HUES48 (cell line): ENCODE results near the gene ZNF462.

ENCODE experiments used
- H3K27ac ChIP-seq: one replicate; pipeline ENCODE4 v1.7.0; 2013; ENCODE audit warnings: low read depth, low read length, inconsistent platforms
- H3K27me3 ChIP-seq: 2 replicates; pipeline ENCODE4 v1.6.1; 2013; ENCODE audit warnings: mild to moderate bottlenecking, low read length; ENCODE audit not compliant: control insufficient read depth, insufficient read depth
- H3K36me3 ChIP-seq: 2 replicates; pipeline ENCODE4 v1.6.1; 2013; ENCODE audit warnings: low read length; ENCODE audit not compliant: control insufficient read depth, insufficient read depth
- H3K4me1 ChIP-seq: 2 replicates; pipeline ENCODE4 v1.6.1; 2013; ENCODE audit warnings: mild to moderate bottlenecking, low read length; ENCODE audit not compliant: control insufficient read depth, insufficient read depth
- H3K4me3 ChIP-seq: 2 replicates; pipeline ENCODE4 v1.5.1; 2013; ENCODE audit warnings: mild to moderate bottlenecking, low read depth, low read length
- H3K9ac ChIP-seq: 2 replicates; pipeline ENCODE4 v1.6.1; 2013; ENCODE audit warnings: mild to moderate bottlenecking, low read depth, low read length, moderate library complexity
- H3K9me3 ChIP-seq: 2 replicates; pipeline ENCODE4 v1.6.1; 2013; ENCODE audit warnings: low read length; ENCODE audit not compliant: control insufficient read depth, insufficient read depth

Gene ZNF462

DNA sequence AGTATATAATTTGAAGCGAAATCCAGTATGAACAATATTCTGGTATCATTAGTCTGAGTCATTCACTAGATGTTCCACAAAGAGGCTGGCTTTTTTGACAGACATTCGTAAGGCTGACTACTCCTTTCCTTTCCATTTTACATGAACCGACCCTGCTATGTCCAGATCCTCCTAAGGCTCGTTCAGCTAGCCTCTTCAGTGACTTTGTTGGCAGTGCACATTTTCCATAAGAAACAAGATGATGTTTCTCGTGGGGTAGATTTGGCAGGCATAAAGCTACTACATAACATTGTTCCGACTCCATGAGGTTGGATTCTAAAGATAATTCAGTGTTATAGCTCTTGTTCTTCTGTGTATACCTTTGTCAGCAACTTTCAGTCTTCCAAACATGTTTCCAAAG is 49.0 kb downstream of the ZNF462 start:
- H3K27me3 ChIP-seq, result no peaks in the 10 kb centered on the region
- H3K9ac ChIP-seq, result no peak overlapping the region
- no peak overlapping the region for H3K4me3 ChIP-seq
- no peak overlapping the region for H3K27ac ChIP-seq
- H3K36me3 ChIP-seq, result 0 out of 2 replicates have a peak, but pooled peaks cover 11% of the 10 kb centered on the region
- H3K9me3 ChIP-seq, result 0 out of 2 replicates have a peak, but pooled peaks cover under 1% of the 10 kb centered on the region
- H3K4me1 ChIP-seq, result peaks cover 39% of the 10 kb centered on the region

GRCh38 chr9:106913276-106913675 is 50.3 kb downstream of the ZNF462 start:
- Histone ChIP-seq H3K36me3 (0 out of 2 replicates have a peak, but pooled peaks cover 11% of the 10 kb centered on the region), H3K9ac (no peak overlapping the region)

DNA sequence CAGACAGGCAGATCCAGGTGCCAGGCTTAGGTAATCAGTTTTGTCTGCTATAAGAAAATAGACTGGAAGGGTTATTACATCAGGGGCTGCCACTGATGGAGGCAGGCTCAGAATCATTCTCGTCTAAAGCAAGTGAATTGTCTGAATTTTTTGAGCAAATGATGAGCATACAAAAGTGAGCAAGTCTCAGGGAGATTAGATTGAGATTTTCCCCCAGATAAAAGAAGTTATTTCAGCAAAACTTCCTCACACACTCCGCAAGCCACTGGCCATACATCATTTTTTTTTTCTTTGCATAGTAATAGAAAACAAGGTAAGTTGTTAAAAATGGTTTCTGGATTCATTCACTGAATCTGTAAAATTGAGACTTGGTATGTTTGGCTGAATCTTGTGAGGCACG is 52.9 kb downstream of the ZNF462 start:
- Histone ChIP-seq H3K27me3 (no peaks in the 10 kb centered on the region), H3K36me3 (0 out of 2 replicates have a peak, but pooled peaks cover 11% of the 10 kb centered on the region), H3K27ac (peak overlapping the region; percentile 62), H3K9ac (no peak overlapping the region), H3K4me1 (peaks cover 43% of the 10 kb centered on the region), H3K9me3 (no peaks in the 10 kb centered on the region), H3K4me3 (no peak overlapping the region)

More at GRCh38 chr9:106913276-106913675, 50.3 kb downstream of the ZNF462 start:
- no peaks in the 10 kb centered on the region for H3K9me3 ChIP-seq
- H3K27me3 ChIP-seq, result no peaks in the 10 kb centered on the region
- no peak overlapping the region for H3K4me3 ChIP-seq
- no peak overlapping the region for H3K27ac ChIP-seq
- H3K4me1 ChIP-seq, result peaks cover 45% of the 10 kb centered on the region

- Histone ChIP-seq H3K27me3 (no peaks in the 10 kb centered on the region), H3K4me3 (no peak overlapping the region), H3K36me3 (0 out of 2 replicates have a peak, but pooled peaks cover 11% of the 10 kb centered on the region), H3K27ac (peak overlapping the region; percentile 62), H3K9ac (no peak overlapping the region), H3K9me3 (no peaks in the 10 kb centered on the region), H3K4me1 (peaks cover 43% of the 10 kb centered on the region)
These were observed 53.7 kb downstream of the ZNF462 start for GRCh38 chr9:106916466-106917235.

DNA sequence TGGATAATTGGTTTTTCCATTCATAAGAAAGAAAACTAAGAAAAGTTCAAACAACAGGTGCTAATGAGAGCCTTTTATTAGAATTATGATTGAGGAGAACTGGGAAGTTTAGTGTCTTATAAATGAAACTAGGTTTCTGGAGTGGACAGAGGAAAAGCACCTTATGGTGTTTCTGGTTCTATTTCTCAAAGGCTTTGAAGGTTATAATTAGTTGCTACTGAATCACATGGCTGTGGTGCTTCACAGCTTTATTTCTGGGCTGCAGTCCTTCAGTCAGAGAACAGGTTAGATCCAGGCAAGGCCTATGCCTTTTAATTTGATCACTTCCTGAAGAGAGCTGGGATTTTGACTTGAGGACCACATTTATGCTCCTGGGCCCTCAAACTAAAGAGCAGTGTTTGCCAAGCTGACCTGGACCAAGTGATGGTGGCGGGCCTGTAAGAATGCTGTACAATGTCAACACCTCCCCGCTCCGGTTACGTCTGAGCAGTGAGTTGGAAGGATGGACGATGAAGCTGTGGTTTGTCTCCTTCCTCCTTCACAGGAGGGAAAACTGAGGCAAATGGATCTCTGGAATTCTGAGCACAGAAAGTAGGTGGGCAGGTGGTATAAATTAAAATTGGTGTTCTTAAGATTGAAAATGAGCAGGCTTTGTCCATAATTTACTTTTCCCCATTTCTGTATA is 56.0 kb downstream of the ZNF462 start:
- Histone ChIP-seq H3K4me1 (peaks cover 41% of the 10 kb centered on the region), H3K36me3 (peaks cover 30% of the 10 kb centered on the region), H3K4me3 (no peak overlapping the region), H3K9me3 (no peaks in the 10 kb centered on the region), H3K27me3 (no peaks in the 10 kb centered on the region), H3K27ac (no peak overlapping the region), H3K9ac (no peak overlapping the region)

DNA sequence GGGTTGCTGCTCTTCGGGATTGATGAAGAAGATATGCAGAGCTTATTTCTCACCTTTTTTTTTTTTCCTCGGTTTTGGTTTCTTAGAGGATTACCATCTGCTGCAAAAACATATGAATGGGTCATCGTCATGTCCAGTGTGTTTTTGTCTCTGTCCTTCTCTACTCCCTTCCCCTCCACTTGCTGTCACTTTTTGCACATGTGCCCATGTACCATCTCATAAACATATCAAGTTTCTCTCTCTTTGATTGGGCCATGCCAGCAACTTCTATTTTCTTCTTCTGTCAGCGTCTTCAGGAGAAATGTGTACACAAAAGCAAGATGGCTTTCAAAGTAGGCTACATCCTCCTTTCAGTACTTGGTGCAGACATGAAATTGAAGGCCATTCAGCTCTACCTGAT is 57.1 kb downstream of the ZNF462 start:
- H3K27ac ChIP-seq, result peak overlapping the region; percentile 80
- peaks cover 37% of the 10 kb centered on the region for H3K4me1 ChIP-seq
- H3K9me3 ChIP-seq, result no peaks in the 10 kb centered on the region
- H3K4me3 ChIP-seq, result no peak overlapping the region
- H3K9ac ChIP-seq, result no peak overlapping the region
- H3K36me3 ChIP-seq, result peaks cover 42% of the 10 kb centered on the region
- no peaks in the 10 kb centered on the region for H3K27me3 ChIP-seq

DNA sequence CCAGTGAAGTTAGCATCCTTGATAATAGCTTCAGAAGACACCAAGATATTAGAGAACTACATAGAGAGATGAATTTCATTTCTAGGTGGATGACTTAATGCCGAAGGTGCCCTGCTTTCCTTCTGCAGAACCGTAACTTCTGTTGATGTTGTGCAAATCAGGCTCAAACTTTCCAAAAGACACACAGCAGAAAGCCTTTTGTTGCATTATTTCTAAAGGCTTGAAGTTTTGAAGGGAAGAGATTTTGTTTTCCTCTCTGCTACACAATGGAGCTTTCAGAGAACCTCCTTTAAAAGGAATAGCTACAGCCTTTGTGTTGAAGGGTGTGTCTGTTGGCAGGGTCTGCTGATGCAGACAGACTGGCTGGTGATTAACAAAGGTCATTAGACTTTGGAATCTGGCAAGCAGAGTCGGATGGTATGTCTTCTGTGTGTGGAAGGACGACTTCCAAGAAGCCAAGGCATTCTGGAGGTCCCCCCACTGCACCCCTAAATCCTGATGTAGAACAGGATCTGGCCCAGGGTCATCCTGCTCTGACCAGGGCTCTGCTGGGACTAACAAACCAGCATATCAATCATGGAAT is 57.8 kb downstream of the ZNF462 start:
- H3K4me1 ChIP-seq, result peaks cover 30% of the 10 kb centered on the region
- no peak overlapping the region for H3K9ac ChIP-seq
- H3K27ac ChIP-seq, result peak overlapping the region; percentile 80
- no peaks in the 10 kb centered on the region for H3K27me3 ChIP-seq
- H3K36me3 ChIP-seq, result peaks cover 49% of the 10 kb centered on the region
- H3K9me3 ChIP-seq, result no peaks in the 10 kb centered on the region
- no peak overlapping the region for H3K4me3 ChIP-seq

DNA sequence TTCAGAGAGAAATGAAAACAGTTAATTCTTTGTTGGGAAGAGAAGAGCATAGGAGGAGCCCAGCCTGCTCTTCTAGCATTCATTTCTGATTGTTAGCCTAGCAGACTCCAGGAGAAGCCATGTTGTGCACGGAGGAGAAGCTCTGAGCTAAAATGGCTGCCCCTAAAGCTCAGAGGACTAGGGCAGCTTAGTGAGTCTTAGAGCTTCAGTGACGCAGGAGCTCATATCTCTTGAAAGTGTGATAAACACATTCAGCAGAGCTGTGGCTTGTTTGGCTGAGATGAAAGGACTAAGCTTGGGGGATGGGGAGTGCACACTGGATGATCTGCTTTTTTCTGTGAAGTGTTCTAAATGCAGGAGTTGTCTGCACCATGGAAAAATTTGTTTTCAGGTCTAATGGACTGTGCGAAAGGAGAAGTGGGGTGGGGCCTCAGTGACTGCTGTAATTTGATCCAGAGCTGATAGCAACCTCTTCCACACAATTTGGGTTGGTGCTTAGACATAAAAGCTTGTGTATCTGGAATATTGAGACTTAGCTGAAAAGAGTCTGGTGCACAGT is 58.5 kb downstream of the ZNF462 start:
- Histone ChIP-seq H3K27me3 (no peaks in the 10 kb centered on the region), H3K27ac (peak overlapping the region; percentile 80), H3K9me3 (no peaks in the 10 kb centered on the region), H3K4me1 (peaks cover 24% of the 10 kb centered on the region), H3K36me3 (peaks cover 50% of the 10 kb centered on the region), H3K9ac (no peak overlapping the region), H3K4me3 (no peak overlapping the region)

DNA sequence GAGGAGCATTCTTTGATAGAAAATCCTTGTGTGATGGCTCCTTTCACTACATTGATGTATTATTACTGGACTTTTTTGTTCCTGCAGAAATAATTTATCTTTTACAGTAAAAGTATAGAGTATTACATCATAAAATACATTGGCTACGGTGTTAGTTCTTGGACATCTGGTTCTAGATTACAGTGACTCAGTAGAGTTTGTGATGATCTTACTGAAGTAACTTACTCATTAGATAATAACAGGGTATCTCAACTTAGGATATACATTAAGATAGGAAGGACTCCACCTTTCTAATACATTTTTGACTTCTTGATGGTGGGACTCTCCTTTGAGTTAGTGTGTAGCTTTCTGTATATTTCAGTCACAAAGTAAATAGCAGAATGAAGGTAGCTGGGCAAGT is 59.1 kb downstream of the ZNF462 start:
- Histone ChIP-seq H3K36me3 (peaks cover 50% of the 10 kb centered on the region), H3K9me3 (no peaks in the 10 kb centered on the region), H3K4me1 (peaks cover 18% of the 10 kb centered on the region), H3K27me3 (no peaks in the 10 kb centered on the region), H3K27ac (peak overlapping the region; percentile 80), H3K4me3 (no peak overlapping the region), H3K9ac (no peak overlapping the region)

DNA sequence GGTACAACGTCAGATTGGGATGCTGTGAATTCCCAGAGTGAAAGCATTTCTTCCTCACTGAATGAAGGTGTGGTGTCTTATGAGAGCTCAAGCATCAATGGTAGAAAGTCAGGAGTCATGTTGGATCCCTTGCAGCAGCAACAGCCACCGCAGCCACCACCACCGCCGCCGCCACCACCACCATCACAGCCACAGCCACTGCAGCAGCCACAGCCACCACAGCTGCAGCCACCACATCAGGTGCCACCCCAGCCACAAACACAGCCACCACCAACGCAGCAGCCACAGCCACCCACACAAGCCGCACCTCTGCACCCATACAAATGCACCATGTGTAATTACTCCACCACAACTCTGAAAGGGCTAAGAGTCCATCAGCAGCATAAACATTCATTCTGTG is 62.4 kb downstream of the ZNF462 start:
- Histone ChIP-seq H3K27me3 (no peaks in the 10 kb centered on the region), H3K4me3 (no peak overlapping the region), H3K9me3 (no peaks in the 10 kb centered on the region), H3K36me3 (peaks cover 83% of the 10 kb centered on the region), H3K9ac (no peak overlapping the region), H3K4me1 (peaks cover 13% of the 10 kb centered on the region), H3K27ac (no peak overlapping the region)
